K562 (cell line): Measurements from ENCODE around the gene IMMP2L. TPM values are rescaled to one million over a fixed set of nuclear protein-coding genes. Genes with fewer than 3 reads are reported as not detected.

Experiments used
- MCM7 ChIP-seq, 2 experiments: fragments of 450-650 bp; IDR thresholded peaks; 2 replicates each; pipeline ENCODE4 v1.6.1; 2016 to 2018
- PTRF ChIP-seq: fragments of 450-650 bp; IDR thresholded peaks from 2 replicates; pipeline ENCODE4 v1.6.1; 2016; ENCODE audit warnings: mild to moderate bottlenecking, missing genetic modification characterization, missing compliant biosample characterization
- SIN3A ChIP-seq, 2 experiments: fragments of 150-350 bp in 1 of 2; IDR thresholded peaks; 2 replicates each; pipeline ENCODE4 v1.6.1; 2011 to 2016; ENCODE audit warnings: borderline replicate concordance in 2 of 2, low read depth in 2 of 2, low read length in 2 of 2, mild to moderate bottlenecking in 2 of 2, moderate library complexity in 2 of 2; ENCODE audit not compliant: control insufficient read depth in 1 of 2
- TBP ChIP-seq: optimal IDR thresholded peaks from 2 replicates; pipeline ENCODE3; 2011; ENCODE audit warnings: low read depth, low read length, improper control_type of control experiment
- YY1 ChIP-seq, 3 experiments: IDR thresholded peaks; 2 replicates each; pipeline ENCODE4 v1.6.1; 2011; ENCODE audit warnings: low read length in 2 of 3, mild to moderate bottlenecking in 2 of 3, moderate library complexity in 2 of 3, borderline replicate concordance in 1 of 3, control low read depth in 1 of 3, low read depth in 1 of 3; ENCODE audit not compliant: insufficient read depth in 3 of 3, insufficient replicate concordance in 2 of 3, control insufficient read depth in 1 of 3, insufficient read length in 1 of 3; ENCODE audit errors: extremely low read depth in 1 of 3
- polyA plus RNA-seq, 8 experiments: library from polyadenylated mRNA; depleted of rRNA in 4 of 8; stranded (reverse) in 5 of 8; unstranded in 3 of 8; fragments of >200 nt; fragmentation: Nextera tagmentation in 2 of 8; fragmentation: Illumina TruSeq in 1 of 8; extraction: Ambion mirVana in 2 of 8; extraction: Trizol in 1 of 8; gene quantifications; 2 replicates each; pipeline versions ENCODE4 v1.2.1 to v1.2.3, GENCODE V29; 2011 to 2014; ENCODE audit warnings: inconsistent platforms in 1 of 8, missing spikeins in 1 of 8
- total RNA-seq, 7 experiments: library from RNA; depleted of rRNA in 6 of 7; stranded (reverse); fragments of >200 nt in 6 of 7; fragmentation: Illumina TruSeq in 2 of 7; extraction: Trizol in 2 of 7; gene quantifications; 2 replicates each; pipeline versions ENCODE4 v1.2.1 to v1.2.3, GENCODE V29; 2011 to 2021; ENCODE audit warnings: low replicate concordance in 1 of 7
- TF ChIP-seq, protein P1 (sequence below): fragments of 450-650 bp; IDR thresholded peaks from 2 replicates; pipeline ENCODE4 v1.6.1; 2017; ENCODE audit warnings: antibody characterized with exemption
- TF ChIP-seq, protein P2 (sequence below): fragments of 450-650 bp; IDR thresholded peaks from 2 replicates; pipeline ENCODE4 v1.6.1; 2016
- TF ChIP-seq, protein P3 (sequence below): fragments of 250-450 bp; sonication (Bioruptor Pico); IDR thresholded peaks from 2 replicates; pipeline ENCODE4 v1.5.0; 2021; ENCODE audit warnings: mild to moderate bottlenecking, borderline replicate concordance
- TF ChIP-seq, protein P4 (sequence below): fragments of 450-650 bp; formaldehyde crosslinking; IDR thresholded peaks from 2 replicates; pipeline ENCODE4 v1.4.0; 2020; ENCODE audit warnings: mild to moderate bottlenecking, mixed read lengths

Gene IMMP2L
- total and polyA plus RNA-seq, 9 of the 15 experiments (the other 6 are each of a cell fraction or from before 2014, with no cell fraction given) = 29.7 to 116 (median 53.0) TPM

DNA sequence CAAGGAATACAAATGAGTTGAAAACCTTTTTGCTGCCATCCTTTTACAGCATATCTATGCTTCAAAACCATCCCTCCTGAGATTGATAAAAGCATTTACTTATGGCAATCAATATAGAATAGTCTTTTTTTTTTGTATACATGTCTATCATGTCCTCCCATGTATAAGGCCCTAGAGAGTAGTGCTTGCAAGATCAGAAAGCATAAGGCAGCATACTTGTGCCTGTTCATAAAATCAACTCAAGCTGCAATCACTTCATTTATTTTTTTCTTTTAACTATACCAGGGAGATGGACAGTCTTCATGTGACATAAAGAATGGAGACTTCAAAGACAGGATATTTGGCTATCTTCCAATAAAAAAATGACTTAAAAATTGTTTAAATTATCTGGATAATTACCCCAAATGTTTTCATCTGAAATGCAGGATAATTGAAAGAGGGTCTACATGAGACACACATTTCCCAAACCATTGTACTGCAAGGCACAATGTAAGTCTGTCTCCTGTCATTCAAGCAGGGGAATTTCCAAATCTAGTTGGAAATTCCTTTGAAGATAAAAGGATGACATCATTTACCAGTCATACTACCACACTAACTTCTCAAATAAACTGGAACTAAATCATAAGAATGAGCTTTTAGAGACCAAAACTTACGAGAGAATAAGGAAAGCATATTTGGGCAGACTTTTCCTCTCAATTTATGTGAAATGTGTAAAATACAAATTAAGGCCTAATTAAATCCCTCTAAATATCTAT is 448.9 kb downstream of the IMMP2L start (continued):
- TF ChIP-seq, protein P1, sequence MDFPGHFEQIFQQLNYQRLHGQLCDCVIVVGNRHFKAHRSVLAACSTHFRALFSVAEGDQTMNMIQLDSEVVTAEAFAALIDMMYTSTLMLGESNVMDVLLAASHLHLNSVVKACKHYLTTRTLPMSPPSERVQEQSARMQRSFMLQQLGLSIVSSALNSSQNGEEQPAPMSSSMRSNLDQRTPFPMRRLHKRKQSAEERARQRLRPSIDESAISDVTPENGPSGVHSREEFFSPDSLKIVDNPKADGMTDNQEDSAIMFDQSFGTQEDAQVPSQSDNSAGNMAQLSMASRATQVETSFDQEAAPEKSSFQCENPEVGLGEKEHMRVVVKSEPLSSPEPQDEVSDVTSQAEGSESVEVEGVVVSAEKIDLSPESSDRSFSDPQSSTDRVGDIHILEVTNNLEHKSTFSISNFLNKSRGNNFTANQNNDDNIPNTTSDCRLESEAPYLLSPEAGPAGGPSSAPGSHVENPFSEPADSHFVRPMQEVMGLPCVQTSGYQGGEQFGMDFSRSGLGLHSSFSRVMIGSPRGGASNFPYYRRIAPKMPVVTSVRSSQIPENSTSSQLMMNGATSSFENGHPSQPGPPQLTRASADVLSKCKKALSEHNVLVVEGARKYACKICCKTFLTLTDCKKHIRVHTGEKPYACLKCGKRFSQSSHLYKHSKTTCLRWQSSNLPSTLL = no peak
- TF ChIP-seq SIN3A (IDR thresholded peaks at IDR 0.05; ENCODE audit: borderline replicate concordance in 2 of 2, control insufficient read depth in 1 of 2, low read depth in 2 of 2, low read length in 2 of 2) (no peak), YY1 (IDR thresholded peaks at IDR 0.05; ENCODE audit: borderline replicate concordance in 1 of 3, control insufficient read depth in 1 of 3, extremely low read depth in 1 of 3, insufficient read depth in 3 of 3, insufficient read length in 1 of 3, insufficient replicate concordance in 2 of 3, low read depth in 1 of 3, low read length in 2 of 3) (no peak), MCM7 (IDR thresholded peaks at IDR 0.05) (no peak), PTRF (tag) (no peak), TBP (no peak)
- TF ChIP-seq, protein P2, sequence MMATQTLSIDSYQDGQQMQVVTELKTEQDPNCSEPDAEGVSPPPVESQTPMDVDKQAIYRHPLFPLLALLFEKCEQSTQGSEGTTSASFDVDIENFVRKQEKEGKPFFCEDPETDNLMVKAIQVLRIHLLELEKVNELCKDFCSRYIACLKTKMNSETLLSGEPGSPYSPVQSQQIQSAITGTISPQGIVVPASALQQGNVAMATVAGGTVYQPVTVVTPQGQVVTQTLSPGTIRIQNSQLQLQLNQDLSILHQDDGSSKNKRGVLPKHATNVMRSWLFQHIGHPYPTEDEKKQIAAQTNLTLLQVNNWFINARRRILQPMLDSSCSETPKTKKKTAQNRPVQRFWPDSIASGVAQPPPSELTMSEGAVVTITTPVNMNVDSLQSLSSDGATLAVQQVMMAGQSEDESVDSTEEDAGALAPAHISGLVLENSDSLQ = peak; percentile 69
- TF ChIP-seq, protein P3, sequence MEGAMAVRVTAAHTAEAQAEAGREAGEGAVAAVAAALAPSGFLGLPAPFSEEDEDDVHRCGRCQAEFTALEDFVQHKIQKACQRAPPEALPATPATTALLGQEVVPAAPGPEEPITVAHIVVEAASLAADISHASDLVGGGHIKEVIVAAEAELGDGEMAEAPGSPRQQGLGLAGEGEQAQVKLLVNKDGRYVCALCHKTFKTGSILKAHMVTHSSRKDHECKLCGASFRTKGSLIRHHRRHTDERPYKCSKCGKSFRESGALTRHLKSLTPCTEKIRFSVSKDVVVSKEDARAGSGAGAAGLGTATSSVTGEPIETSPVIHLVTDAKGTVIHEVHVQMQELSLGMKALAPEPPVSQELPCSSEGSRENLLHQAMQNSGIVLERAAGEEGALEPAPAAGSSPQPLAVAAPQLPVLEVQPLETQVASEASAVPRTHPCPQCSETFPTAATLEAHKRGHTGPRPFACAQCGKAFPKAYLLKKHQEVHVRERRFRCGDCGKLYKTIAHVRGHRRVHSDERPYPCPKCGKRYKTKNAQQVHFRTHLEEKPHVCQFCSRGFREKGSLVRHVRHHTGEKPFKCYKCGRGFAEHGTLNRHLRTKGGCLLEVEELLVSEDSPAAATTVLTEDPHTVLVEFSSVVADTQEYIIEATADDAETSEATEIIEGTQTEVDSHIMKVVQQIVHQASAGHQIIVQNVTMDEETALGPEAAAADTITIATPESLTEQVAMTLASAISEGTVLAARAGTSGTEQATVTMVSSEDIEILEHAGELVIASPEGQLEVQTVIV (CRISPR knock-in tag) = no peak
- TF ChIP-seq, protein P4, sequence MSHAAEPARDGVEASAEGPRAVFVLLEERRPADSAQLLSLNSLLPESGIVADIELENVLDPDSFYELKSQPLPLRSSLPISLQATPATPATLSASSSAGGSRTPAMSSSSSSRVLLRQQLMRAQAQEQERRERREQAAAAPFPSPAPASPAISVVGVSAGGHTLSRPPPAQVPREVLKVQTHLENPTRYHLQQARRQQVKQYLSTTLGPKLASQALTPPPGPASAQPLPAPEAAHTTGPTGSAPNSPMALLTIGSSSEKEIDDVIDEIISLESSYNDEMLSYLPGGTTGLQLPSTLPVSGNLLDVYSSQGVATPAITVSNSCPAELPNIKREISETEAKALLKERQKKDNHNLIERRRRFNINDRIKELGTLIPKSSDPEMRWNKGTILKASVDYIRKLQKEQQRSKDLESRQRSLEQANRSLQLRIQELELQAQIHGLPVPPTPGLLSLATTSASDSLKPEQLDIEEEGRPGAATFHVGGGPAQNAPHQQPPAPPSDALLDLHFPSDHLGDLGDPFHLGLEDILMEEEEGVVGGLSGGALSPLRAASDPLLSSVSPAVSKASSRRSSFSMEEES (CRISPR knock-in tag) = no peak
